Fibroblast of villous mesenchyme (primary cell): Measurements from ENCODE around the gene CYSRT1. TPM values are rescaled to one million over a fixed set of nuclear protein-coding genes. Genes with fewer than 3 reads are reported as not detected.

ENCODE experiments used
- DNase-seq: peaks from one replicate; pipeline ENCODE4 v3.0.0-alpha.2; 2010; ENCODE audit warnings: low read depth
- H3K4me3 ChIP-seq: 2 replicates; pipeline ENCODE4 v1.5.1; 2011; ENCODE audit warnings: low read depth, mild to moderate bottlenecking, low read length
- CTCF ChIP-seq: IDR thresholded peaks from 2 replicates; pipeline ENCODE4 v1.5.1; 2012; ENCODE audit warnings: low read depth, mild to moderate bottlenecking, low read length; ENCODE audit not compliant: insufficient read depth
- total RNA-seq: library from RNA; depleted of rRNA; stranded (reverse); fragments of >200 nt; gene quantifications from 2 replicates; pipeline ENCODE4 v1.2.3, GENCODE V29; 2012

Gene CYSRT1
- total RNA-seq, 1 donor: under 0.01 TPM

- TF ChIP-seq CTCF: no peak
- H3K4me3 ChIP-seq: no peak within 1 kb of the TSS
- DNase-seq: no peak
Observed at GRCh38 chr9:137230705-137231371, 5.9 kb downstream of the CYSRT1 start, which contains the start of gene SLC34A3. SLC34A3 (plus strand) TSS chr9:137230901; CDS start chr9:137231703, 802 bp downstream.

- DNase-seq: no peak
- TF ChIP-seq CTCF: no peak
- no peak overlapping the region for H3K4me3 ChIP-seq
Observed at GRCh38 chr9:137231372-137232039, 6.5 kb downstream of the CYSRT1 start.

- no peak for TF ChIP-seq CTCF
- no peak for DNase-seq
- no peak overlapping the region for H3K4me3 ChIP-seq
Observed at GRCh38 chr9:137232101-137232500, 7.1 kb downstream of the CYSRT1 start.

- H3K4me3 ChIP-seq: no peak overlapping the region
- no peak for TF ChIP-seq CTCF
- DNase-seq: no peak
Observed at GRCh38 chr9:137232510-137232909, 7.5 kb downstream of the CYSRT1 start.

GRCh38 chr9:137233143-137233980, 8.4 kb downstream of the CYSRT1 start:
- no peak for TF ChIP-seq CTCF
- H3K4me3 ChIP-seq: no peak overlapping the region
- DNase-seq: no peak

- DNase-seq: no peak
- TF ChIP-seq CTCF: no peak
- no peak overlapping the region for H3K4me3 ChIP-seq
Observed at GRCh38 chr9:137234055-137234697, 9.2 kb downstream of the CYSRT1 start.
